ENCODE data around the gene LRRC8A. TPM values are rescaled to one million over a fixed set of nuclear protein-coding genes. Genes with fewer than 3 reads are reported as not detected.

The LRRC8A gene
- total and polyA plus RNA-seq, 2 of the 8 experiments (the other 6 are each of a cell fraction or from before 2014, with no cell fraction given) = 103 to 111 TPM

DNA sequence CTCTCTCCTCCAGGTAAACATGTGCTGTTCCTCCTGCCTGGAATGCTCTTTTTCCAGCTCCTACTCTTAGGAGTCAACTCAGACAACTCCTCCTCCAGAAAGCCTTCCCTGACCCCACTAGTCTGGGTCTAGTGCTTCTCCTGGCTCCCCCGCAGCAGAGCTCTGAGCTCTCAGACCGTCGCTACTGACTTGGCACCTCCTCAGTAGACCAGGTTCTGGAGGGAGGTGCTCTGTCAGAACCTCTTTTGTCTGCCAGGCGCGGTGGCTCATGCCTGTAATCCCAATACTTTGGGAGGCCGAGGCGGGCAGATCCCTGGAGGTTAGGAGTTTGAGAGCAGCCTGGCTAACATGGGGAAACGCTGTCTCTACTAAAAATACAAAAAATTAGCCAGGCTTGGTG is 3.4 kb downstream of the LRRC8A start (continued):
- TF ChIP-seq, protein P1, sequence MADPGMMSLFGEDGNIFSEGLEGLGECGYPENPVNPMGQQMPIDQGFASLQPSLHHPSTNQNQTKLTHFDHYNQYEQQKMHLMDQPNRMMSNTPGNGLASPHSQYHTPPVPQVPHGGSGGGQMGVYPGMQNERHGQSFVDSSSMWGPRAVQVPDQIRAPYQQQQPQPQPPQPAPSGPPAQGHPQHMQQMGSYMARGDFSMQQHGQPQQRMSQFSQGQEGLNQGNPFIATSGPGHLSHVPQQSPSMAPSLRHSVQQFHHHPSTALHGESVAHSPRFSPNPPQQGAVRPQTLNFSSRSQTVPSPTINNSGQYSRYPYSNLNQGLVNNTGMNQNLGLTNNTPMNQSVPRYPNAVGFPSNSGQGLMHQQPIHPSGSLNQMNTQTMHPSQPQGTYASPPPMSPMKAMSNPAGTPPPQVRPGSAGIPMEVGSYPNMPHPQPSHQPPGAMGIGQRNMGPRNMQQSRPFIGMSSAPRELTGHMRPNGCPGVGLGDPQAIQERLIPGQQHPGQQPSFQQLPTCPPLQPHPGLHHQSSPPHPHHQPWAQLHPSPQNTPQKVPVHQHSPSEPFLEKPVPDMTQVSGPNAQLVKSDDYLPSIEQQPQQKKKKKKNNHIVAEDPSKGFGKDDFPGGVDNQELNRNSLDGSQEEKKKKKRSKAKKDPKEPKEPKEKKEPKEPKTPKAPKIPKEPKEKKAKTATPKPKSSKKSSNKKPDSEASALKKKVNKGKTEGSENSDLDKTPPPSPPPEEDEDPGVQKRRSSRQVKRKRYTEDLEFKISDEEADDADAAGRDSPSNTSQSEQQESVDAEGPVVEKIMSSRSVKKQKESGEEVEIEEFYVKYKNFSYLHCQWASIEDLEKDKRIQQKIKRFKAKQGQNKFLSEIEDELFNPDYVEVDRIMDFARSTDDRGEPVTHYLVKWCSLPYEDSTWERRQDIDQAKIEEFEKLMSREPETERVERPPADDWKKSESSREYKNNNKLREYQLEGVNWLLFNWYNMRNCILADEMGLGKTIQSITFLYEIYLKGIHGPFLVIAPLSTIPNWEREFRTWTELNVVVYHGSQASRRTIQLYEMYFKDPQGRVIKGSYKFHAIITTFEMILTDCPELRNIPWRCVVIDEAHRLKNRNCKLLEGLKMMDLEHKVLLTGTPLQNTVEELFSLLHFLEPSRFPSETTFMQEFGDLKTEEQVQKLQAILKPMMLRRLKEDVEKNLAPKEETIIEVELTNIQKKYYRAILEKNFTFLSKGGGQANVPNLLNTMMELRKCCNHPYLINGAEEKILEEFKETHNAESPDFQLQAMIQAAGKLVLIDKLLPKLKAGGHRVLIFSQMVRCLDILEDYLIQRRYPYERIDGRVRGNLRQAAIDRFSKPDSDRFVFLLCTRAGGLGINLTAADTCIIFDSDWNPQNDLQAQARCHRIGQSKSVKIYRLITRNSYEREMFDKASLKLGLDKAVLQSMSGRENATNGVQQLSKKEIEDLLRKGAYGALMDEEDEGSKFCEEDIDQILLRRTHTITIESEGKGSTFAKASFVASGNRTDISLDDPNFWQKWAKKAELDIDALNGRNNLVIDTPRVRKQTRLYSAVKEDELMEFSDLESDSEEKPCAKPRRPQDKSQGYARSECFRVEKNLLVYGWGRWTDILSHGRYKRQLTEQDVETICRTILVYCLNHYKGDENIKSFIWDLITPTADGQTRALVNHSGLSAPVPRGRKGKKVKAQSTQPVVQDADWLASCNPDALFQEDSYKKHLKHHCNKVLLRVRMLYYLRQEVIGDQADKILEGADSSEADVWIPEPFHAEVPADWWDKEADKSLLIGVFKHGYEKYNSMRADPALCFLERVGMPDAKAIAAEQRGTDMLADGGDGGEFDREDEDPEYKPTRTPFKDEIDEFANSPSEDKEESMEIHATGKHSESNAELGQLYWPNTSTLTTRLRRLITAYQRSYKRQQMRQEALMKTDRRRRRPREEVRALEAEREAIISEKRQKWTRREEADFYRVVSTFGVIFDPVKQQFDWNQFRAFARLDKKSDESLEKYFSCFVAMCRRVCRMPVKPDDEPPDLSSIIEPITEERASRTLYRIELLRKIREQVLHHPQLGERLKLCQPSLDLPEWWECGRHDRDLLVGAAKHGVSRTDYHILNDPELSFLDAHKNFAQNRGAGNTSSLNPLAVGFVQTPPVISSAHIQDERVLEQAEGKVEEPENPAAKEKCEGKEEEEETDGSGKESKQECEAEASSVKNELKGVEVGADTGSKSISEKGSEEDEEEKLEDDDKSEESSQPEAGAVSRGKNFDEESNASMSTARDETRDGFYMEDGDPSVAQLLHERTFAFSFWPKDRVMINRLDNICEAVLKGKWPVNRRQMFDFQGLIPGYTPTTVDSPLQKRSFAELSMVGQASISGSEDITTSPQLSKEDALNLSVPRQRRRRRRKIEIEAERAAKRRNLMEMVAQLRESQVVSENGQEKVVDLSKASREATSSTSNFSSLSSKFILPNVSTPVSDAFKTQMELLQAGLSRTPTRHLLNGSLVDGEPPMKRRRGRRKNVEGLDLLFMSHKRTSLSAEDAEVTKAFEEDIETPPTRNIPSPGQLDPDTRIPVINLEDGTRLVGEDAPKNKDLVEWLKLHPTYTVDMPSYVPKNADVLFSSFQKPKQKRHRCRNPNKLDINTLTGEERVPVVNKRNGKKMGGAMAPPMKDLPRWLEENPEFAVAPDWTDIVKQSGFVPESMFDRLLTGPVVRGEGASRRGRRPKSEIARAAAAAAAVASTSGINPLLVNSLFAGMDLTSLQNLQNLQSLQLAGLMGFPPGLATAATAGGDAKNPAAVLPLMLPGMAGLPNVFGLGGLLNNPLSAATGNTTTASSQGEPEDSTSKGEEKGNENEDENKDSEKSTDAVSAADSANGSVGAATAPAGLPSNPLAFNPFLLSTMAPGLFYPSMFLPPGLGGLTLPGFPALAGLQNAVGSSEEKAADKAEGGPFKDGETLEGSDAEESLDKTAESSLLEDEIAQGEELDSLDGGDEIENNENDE (IDR thresholded peaks at IDR 0.05; ENCODE audit: insufficient replicate concordance, low read length) = no peak
- TF ChIP-seq PHF8 (conservative IDR thresholded peaks at IDR 0.05; ENCODE audit: low read depth, low read length) (no peak), CBX8 (IDR thresholded peaks at IDR 0.05; ENCODE audit: borderline replicate concordance, low read depth, low read length) (no peak), JUN (IDR thresholded peaks at IDR 0.05; ENCODE audit: low read depth, low read length) (no peak), RXRA (IDR thresholded peaks at IDR 0.05; ENCODE audit: insufficient read depth, low read depth, low read length) (no peak), POLR2A (IDR thresholded peaks at IDR 0.05; ENCODE audit: control extremely low read depth in 1 of 2, low read depth in 2 of 2, low read length in 2 of 2) (no peak), TEAD4 (IDR thresholded peaks at IDR 0.05; ENCODE audit: low read depth, low read length) (no peak), BRCA1 (IDR thresholded peaks at IDR 0.05; ENCODE audit: low read depth, low read length) (no peak), BACH1 (IDR thresholded peaks at IDR 0.05; ENCODE audit: low read length) (no peak), SP1 (IDR thresholded peaks at IDR 0.05; ENCODE audit: low read depth, low read length) (no peak)
- TF ChIP-seq, protein P2, sequence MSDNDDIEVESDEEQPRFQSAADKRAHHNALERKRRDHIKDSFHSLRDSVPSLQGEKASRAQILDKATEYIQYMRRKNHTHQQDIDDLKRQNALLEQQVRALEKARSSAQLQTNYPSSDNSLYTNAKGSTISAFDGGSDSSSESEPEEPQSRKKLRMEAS (IDR thresholded peaks at IDR 0.05) = no peak
